Stimulated activated CD8-positive, alpha-beta memory T cell treated with anti-CD3 and anti-CD28 coated beads, Interleukin-2, amount 100 ng/mL, for 1 hour (primary cell): ENCODE results near the gene PILRA.
A peak's percentile ranks its signal among the peaks of the same experiment; 100 is the strongest.

Experiments
- DNase-seq, 2 donors: peaks; one replicate each; pipeline ENCODE4 v3.0.0-alpha.2; 2020; ENCODE audit warnings: low read depth in 2 of 2

Gene PILRA

DNA sequence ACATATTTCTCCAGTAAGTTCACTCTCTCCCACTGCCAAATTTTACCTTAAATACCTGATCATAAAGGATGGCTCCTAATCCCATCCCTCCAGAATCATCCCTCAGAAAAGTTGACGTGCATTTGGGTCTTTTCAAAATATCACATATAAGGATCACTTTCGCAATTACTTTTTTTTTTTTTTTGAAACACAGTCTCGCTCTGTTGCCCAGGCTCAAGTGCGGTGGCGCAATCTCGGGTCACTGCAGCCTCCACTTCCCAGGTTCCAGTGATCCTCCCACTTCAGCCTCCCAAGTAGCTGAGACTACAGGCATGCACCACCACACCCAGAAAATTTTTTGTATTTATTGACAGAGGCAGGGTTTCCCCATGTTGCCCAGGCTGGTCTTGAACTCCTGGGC, 37.8 kb downstream of the PILRA start:
- DNase-seq = no peak

DNA sequence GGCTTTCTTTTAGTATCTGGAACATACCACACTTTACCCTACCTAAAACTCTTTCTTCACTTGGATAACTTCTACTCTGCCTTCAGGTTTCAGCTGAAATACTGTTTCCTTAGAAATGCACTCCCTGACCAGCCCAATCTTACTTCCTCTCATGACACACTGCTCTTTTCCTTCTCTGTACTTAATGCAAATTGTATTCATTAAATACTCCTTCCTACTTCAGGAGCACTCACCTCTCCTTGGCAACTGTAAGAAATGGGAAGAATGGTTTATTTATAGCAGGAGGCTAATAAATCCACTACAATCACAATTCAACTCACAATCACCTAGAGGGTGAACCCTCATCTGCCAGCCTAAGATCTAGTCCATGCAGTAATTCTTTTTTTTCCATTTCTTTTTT, 40.1 kb downstream of the PILRA start:
- DNase-seq = no peak

DNA sequence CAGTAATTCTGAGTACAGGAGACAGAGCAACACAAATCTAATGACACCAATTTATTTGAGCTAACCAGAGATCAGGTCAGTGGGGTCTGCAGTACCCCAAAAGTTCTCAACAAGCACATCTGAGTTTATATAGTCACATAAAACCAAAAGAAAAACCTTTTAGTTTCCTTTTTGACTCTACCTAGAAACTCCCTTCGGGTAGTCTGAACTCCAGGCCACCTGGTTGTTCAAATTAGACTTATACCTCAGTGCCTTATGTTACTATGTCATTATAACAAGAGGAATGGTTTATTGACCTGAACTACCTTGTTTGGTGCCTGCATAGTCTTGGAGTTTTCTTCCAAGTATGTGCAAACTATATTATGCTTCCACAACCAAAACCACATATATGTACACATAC, 40.6 kb downstream of the PILRA start:
- DNase-seq = no peak

DNA sequence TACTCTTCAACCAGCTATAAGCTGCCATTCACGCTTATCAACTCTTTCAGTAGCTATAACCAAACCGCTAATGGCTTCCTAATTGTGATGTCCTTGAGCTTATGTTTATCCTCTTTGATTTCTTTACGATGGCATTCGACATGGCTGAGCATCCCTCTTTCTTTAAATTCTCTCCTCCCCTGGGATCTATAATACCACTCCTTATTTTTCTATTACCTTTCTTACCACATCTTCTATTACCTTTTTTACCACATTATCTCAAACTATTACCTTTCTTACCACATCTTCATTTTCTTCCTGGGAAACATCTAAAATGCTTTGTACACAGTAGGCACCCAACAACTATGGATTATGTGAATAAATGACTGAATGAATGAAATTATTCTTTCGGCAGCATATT, 42.2 kb downstream of the PILRA start:
- no peak for DNase-seq

DNA sequence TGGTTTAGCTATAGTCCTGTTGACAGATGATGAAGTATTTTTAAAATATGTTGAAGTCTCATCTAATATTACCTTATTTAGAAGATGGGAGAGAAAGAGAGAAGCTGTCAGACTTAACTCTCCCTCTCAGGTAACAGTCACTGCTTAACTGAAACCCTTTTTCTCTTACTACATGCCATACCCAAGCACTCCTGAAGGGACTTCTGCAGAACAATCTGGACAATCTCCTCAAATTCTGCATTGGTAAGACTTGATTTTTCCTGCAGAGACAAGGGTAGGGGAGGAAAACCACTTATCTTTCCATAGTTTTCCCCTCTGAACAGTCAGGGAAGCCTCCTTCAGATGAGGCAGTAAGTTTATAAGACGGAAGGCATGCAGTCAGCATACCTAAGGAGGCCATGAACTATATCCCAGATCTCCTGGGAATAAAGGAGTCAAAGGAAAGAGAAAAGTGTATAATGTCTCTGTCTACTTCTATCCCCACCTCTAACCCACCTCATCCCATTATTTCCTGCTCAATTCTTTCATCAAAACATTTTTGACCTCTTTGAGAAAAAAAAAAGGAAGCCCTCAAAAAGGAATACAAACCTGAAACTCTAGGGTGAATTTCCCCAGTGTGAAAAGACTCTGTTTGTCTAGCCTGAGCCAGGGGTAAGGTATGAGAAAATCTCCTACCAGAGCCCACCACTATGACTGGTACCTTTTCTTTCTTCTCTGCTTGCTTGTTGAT, 45.8 kb downstream of the PILRA start:
- no peak for DNase-seq

DNA sequence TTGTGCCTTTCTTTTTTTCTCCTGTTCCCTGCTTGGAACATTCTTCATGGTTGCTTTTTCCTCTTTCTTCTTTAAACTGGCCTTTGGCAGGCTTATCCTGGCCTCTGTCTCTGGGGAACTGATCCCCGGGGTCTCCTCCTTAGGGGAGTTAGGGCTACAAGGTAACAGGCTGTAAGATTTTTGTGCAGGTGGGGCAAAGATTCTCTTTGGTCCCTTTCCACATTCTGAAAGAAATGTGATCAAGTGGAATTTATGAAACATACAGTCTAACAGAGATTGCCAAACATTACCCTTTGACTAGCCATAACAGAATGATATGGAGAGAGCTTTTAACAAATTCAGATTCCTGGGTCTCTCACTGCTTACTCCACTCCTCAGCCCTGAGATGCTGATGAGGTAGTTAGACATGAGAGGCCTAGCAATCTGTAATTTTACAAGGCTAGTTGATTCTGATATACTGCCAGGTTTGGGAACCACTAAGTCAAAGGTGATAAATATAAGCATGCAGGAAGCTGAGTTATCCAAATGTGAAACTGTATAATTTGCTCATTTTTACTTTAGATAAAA, 46.5 kb downstream of the PILRA start:
- no peak for DNase-seq

DNA sequence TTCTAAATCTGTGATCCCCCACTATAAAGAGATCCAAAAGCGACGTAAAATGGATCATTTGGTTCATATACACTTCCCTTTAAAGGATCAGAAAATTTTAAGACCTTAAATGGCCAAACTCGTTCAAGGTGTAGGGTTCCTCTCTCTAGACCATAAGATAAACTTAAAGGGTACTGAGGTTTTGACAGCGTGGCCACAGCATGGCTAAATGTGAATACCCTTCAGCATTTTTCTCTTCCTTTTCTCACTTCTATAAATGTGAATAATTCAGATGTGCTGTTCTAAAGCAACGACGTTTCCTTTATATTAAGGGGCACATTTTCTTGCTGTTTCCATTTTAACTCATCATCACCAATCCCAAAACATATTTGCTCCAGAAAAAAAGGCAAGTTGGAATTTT, 50.0 kb downstream of the PILRA start:
- DNase-seq = no peak

DNA sequence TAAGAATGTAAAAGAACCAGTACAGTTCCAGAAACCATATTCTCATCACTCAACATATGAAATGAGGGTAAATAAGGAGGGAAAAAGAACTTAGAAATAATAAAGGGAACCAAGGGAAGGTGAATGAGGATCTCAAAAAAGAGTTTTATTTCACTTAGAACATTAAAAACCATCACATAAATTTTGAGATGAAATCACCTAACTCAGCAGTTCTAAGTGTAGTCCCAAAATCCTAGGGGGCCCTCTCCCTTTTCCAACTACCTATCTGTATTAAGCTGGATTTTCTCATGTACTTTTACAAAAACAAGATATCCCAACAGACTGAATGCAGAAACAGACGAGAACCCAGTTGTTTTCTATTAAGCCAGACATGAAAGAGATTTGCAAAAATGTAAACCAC, 52.1 kb downstream of the PILRA start:
- no peak for DNase-seq

DNA sequence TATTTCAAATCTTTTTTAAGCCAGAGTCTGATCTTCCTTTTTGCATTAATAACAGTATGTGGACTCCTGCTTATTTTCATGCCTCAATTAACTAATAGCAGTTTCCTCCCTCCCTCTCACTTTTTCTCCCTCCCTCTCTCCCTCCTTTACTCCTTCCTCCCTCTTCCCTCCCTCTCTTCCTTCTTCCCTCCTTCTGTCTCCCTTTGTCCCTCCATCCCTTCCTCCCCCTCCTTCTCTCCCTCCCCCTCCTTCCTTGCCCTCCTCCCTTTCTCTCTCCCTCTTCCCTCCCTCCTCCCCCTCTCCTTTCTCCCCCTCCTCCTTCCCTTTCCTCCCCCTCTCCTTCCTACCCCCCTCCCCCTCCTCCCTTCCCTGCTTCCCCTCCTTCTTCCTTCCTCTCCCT, 53.2 kb downstream of the PILRA start:
- DNase-seq = no peak

DNA sequence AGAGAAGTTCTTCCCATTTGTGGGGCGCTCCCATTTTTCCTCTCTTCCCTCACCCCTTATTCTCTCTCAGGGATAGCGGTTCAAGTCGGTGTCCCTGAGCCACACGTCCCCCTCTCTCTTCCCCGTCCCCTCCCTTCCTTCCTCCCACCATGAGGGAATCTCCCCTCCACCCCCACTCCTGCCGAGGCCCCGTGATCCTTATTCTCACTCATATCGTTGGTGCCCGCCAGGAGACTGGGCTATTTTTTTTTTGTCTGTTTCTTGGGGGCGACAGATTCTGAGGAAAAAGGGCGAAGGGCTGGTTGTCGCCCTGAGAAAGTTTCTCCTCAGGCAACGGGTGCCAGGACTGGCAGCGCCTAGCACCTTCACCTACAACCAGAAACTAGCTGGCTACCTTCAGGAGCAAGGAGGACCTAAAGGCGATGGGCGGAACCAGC, 54.5 kb downstream of the PILRA start:
- no peak for DNase-seq

DNA sequence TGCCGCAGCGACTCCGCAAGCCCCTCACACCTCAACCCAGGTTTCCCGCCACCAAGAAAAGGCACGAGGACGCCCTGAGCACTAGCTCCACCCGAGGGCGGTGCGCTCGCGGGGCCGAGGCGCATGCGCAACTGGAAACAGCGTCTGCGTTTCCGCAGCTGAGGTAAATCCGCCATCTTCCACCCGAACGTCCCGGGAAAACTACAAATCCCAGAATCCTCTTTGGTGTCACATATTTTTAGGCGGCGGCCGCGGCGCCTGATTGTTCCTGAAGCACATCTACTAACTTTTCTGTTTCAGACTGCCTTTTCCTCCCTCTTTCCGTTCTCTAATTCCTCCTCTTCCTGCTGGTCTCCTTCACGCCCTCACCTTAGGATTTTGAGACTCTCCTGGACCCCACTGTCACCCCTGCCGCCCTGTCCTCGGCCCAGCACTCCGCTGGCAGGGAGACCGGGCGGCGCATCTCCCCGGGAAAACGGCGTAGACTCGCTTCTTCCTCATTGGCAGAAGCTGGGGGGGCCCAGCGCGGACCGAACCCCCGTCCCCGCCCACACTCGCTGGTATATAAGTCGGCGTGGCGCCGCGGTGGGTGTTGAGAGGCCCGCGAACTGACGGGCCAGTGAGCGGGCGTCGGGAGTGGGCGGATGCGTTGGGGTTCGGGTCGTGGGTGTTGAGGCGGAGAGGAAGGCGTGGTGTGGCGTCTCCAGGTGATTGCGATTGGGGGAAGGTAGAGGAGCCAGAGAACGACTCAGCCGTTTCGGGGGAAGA, 55.1 kb downstream of the PILRA start, which contains the start of gene ZCWPW1:
Gene ZCWPW1, minus strand, starts transcription at position 505 of the 768 bp plus-strand sequence. CDS start 8,054 bp downstream, outside the sequence.
- DNase-seq = peak; percentile 95

DNA sequence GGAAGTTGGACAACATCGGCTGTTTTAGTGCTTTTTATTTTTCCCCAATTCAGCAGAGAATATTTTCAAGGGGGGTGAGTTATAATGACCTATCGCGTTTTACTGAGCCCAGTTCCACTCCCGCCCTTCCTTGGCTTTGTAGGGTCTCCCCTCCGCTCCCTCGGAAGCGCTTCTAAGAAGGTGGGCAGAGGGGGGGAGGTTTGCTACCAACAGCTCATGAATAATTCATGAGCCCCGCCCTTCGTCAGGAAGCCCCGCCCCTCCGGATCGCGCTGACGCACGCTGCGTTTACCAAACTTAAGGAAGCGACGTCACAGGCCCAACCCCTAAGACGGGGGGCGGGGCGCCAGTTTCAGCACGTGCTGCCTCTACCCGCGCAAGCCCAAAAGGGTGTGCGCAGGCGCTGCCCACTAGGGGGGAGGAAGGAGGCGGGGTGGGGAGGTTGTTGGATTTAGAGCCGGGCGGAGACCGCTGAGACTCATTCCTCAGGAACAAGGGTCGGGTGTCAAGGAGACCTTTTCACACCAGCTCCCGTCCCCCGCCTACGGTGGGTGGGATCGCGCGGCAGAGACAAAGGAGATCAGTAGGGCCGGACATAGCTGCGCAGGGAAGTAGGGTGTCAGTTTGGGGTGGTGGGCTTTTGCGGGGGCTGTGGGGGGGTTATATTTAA, 55.8 kb downstream of the PILRA start:
- peak; percentile 100 for DNase-seq

DNA sequence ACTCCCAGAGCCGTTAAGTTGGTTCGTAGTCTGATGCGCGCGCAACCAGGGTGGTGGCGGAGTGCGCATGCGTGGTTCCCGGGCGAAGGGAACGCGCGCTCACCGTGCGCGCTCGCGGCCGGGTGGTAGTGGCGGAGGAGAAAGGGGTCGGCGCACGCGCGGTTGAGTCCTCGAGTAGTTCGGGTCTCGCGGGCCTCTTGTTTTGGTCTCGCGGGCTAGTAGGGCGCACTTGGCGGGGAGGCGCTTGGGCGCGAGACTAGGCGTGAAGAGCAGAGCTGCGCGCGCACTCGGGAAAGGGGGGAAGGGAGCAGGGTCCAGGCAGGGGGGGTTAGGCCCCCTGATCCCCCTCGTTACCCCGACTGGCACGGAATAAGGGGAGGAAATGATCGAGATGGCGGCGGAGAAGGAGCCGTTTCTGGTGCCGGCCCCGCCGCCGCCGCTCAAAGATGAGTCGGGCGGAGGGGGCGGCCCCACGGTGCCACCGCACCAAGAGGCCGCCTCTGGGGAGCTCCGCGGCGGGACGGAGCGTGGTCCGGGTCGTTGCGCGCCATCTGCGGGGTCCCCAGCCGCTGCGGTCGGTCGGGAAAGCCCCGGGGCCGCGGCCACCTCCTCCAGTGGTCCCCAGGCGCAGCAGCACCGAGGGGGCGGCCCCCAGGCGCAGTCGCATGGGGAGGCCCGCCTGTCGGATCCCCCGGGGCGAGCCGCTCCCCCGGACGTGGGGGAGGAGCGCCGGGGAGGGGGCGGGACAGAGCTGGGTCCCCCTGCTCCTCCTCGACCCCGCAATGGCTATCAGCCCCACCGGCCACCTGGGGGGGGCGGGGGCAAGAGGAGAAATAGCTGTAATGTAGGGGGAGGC, 56.6 kb downstream of the PILRA start, which contains the start of gene MEPCE:
Gene MEPCE, plus strand, starts transcription at position 195 of the 856 bp plus-strand sequence. Its CDS starts 188 bp downstream, at position 383.
- DNase-seq = peak; percentile 95 to 96

DNA sequence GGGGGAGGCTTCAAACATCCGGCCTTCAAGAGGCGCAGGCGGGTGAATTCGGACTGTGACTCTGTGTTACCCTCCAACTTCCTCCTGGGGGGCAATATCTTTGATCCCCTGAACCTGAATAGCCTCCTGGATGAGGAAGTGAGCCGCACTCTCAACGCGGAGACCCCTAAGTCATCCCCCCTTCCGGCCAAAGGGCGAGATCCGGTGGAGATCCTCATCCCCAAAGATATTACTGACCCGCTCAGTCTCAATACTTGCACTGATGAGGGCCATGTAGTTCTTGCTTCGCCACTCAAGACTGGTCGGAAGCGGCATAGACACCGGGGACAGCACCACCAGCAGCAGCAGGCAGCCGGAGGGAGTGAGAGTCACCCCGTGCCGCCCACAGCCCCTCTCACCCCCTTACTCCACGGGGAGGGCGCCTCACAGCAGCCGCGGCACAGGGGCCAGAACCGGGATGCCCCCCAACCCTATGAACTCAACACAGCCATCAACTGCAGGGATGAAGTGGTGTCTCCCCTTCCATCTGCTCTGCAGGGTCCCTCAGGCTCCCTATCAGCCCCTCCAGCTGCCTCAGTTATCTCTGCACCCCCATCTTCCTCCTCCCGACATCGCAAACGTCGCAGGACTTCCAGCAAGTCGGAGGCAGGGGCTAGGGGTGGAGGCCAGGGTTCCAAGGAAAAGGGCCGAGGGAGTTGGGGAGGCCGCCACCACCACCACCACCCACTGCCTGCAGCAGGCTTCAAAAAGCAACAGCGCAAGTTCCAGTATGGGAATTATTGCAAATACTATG, 57.4 kb downstream of the PILRA start:
- DNase-seq = no peak

DNA sequence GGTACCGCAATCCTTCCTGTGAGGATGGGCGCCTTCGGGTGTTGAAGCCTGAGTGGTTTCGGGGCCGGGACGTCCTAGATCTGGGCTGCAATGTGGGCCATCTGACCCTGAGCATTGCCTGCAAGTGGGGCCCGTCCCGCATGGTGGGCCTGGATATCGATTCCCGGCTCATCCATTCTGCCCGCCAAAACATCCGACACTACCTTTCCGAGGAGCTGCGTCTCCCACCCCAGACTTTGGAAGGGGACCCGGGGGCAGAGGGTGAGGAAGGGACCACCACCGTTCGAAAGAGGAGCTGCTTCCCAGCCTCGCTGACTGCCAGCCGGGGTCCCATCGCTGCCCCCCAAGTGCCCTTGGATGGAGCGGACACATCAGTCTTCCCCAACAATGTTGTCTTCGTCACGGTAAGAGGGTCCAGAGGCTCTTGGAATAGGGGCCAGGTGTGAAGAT, 58.0 kb downstream of the PILRA start:
- no peak for DNase-seq

DNA sequence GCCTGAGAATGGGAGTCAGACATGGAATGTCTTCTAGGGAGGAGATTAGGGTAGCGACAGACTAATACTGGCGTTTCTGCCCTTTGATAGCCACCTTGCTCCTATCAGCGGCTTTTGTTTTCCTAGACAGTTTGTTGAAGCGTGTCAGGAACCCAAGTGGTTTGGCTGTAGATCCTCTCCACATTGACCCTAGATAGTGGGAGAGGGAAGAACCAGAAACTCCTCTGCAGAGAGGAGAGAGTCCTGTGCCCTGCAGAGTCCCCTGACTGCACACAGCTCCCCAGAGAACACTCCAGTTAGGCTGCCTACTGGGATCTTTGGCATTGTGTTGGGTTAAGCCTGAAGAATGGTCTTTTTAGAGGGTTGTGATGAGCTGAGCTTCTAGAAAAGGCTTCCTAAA, 58.8 kb downstream of the PILRA start:
- DNase-seq = no peak

DNA sequence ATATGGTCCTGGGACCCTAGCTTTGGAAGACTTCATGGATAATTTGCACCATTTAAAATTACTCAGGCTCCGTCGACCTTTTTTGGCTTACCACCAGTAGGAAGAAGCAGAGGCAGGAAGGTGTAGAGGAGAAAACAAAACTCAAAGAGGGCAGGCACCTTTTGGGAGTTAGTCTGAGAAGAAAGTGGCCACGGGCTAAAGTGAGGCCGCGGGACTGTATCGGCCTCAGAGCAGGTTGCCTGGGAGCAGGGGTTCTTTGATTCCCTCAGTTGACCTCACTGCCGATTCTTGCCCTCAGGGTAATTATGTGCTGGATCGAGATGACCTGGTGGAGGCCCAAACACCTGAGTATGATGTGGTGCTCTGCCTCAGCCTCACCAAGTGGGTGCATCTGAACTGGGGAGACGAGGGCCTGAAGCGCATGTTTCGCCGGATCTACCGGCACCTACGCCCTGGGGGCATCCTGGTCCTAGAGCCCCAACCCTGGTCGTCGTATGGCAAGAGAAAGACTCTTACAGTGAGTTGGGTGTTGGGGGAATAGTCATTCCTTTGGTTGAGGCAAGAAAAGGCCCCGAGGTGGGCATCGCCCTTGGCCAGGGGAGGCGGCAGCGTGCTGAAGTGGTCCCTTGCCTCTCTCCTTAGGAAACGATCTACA, 59.5 kb downstream of the PILRA start:
- DNase-seq = no peak

DNA sequence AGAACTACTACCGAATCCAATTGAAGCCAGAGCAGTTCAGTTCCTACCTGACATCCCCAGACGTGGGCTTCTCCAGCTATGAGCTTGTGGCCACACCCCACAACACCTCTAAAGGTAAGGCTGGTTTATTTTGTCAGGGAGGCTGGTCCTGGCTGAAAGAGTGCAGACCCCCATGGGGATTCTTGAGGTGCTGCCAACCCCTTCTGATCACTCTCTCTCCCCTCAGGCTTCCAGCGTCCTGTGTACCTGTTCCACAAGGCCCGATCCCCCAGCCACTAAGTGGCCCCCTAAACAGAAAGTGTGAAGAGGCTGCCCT, 59.9 kb downstream of the PILRA start:
- DNase-seq = no peak

DNA sequence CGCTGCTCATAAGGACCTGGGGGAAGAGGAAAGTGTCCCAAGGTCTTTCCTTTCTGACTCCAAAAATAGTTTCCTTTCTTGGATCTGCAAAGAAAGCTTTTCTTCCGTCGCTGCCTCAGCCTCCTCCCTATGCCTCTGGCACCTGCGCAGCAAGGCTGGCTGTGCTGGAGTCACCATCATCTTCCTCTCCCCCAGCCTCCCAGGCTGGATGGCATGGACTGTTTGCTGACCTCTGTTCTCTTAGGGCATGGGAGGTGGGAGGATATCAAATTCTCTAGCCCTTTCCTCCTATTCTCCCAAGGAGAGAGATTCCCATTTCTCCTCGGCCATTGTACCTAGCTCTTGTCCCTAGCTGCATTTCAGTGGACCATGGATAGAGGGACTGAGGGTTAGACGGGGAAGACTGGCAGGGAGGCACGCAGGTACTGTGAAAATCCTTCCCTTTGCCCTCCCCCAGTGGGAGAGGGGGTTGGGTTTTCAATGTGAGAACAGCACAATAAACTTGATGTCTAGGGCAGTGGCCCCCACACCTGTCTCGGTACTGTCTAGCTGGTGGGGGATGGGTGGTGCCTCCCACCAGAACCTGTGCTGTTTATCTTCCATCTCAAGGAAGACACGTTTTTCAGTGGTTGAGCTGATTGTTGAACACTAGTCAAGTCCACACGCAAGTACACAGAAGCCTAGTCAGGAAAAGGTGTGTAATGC, 60.5 kb downstream of the PILRA start:
- DNase-seq = no peak
